ENCODE results near the gene GRB14.

DNA sequence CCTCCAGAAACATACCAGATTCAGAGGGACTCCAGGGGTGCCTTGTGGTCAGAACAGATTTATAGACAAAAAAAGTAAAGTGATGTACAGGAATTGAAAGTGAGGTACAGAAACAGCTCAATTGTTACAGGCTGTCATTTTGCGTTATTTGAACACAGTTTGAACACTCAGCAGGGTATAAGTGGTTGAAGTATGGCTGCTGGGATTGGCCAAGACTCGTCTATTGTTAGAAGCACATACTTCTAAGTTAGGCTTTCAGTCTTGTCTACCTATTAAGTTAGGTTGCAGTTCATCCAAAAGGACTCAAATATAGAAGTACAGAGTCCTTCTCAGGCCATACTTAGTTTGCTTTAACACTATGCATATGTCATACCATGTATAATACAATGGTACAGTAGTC, 21.0 kb upstream of the GRB14 start:
- TF ChIP-seq, protein P1, sequence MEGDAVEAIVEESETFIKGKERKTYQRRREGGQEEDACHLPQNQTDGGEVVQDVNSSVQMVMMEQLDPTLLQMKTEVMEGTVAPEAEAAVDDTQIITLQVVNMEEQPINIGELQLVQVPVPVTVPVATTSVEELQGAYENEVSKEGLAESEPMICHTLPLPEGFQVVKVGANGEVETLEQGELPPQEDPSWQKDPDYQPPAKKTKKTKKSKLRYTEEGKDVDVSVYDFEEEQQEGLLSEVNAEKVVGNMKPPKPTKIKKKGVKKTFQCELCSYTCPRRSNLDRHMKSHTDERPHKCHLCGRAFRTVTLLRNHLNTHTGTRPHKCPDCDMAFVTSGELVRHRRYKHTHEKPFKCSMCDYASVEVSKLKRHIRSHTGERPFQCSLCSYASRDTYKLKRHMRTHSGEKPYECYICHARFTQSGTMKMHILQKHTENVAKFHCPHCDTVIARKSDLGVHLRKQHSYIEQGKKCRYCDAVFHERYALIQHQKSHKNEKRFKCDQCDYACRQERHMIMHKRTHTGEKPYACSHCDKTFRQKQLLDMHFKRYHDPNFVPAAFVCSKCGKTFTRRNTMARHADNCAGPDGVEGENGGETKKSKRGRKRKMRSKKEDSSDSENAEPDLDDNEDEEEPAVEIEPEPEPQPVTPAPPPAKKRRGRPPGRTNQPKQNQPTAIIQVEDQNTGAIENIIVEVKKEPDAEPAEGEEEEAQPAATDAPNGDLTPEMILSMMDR (conservative IDR thresholded peaks at IDR 0.05 in 1 of 2, IDR thresholded peaks at IDR 0.05 in 1 of 2; ENCODE audit: low read depth in 1 of 2, low read length in 2 of 2): no peak
- TF ChIP-seq EZH2 (IDR thresholded peaks at IDR 0.05; ENCODE audit: low read length, missing control alignments): no peak
